T-helper 2 cell treated with Interferon-gamma antibody and Interleukin-4, amounts not matched to agents 5 μg/mL and 100 μg/mL, for 36 hours (primary cell): ENCODE measurements around the gene CA4.

Source experiments
- DNase-seq: peaks from one replicate; pipeline ENCODE4 v3.0.0; 2021; ENCODE audit warnings: low spot score
- H3K27ac Mint-ChIP-seq: one replicate; pipeline ENCODE4 v1.8.0; 2021; ENCODE audit warnings: mild to moderate bottlenecking, mixed read lengths
- H3K27me3 Mint-ChIP-seq: one replicate; pipeline ENCODE4 v1.8.0; 2021; ENCODE audit warnings: low read depth, mixed read lengths
- H3K36me3 Mint-ChIP-seq: one replicate; pipeline ENCODE4 v1.8.0; 2021; ENCODE audit warnings: low read depth, mixed read lengths
- H3K4me1 Mint-ChIP-seq: one replicate; pipeline ENCODE4 v1.8.0; 2021; ENCODE audit warnings: low read depth, mixed read lengths
- H3K4me3 Mint-ChIP-seq: one replicate; pipeline ENCODE4 v1.8.0; 2022; ENCODE audit warnings: mild to moderate bottlenecking, moderate library complexity, mixed read lengths
- H3K9me3 Mint-ChIP-seq: one replicate; pipeline ENCODE4 v1.8.0; 2021; ENCODE audit warnings: mixed read lengths

Gene CA4

GRCh38 chr17:60139438-60140285 lies 10.1 kb upstream of the CA4 start:
- no peaks in the 10 kb centered on the region for H3K9me3 Mint-ChIP-seq
- peak; percentile 67 for DNase-seq
- H3K27ac Mint-ChIP-seq, result no peak overlapping the region
- no peak overlapping the region for H3K4me3 Mint-ChIP-seq
- peaks cover 30% of the 10 kb centered on the region for H3K4me1 Mint-ChIP-seq
- peaks cover 81% of the 10 kb centered on the region for H3K27me3 Mint-ChIP-seq
- H3K36me3 Mint-ChIP-seq, result no peaks in the 10 kb centered on the region

DNA sequence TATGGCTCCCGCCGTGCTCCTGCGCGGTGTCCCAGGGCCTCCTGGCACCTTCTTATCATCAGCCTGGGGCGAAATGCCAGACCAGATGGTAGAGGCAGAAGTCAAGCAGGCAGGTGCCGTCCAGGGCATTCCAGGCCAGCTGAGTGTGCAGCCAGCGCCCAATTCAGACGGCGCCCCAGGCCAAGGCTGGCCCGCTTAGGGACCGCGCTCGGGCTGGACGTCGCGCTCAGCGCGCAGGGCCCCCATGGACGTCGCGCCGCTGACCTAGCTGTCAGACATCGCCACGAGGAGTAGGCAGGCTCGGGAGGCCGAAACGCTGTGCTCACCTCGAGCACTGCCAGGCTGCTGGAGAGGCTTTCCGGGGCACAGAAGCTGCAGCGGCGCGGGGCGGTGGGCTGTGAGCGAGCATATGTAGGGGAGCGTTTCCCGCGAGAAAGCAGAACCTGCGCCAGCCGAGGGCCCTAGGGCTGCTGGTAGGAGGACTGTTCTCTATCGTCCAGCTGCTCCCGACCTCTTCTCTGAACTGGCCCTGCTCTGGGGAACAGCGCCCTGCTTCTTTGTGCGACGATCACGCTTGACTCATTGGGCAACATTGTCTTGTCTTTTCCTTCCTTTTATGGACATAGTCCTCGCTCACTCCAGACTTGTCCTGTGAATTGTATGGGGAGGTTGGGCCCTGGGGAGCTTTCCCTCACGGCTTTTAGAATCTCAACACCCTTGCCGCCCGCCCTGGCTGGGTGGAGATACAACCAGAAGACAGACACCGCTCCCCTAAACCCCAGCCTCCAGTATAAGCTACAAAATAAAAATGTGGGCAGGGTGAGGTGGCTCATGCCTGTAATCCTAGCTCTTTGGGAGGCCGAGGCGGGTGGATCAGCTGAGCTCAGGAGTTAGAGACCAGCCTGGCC lies 8.4 kb upstream of the CA4 start:
- no peak overlapping the region for H3K27ac Mint-ChIP-seq
- no peaks in the 10 kb centered on the region for H3K36me3 Mint-ChIP-seq
- H3K27me3 Mint-ChIP-seq, result peaks cover 90% of the 10 kb centered on the region
- H3K4me3 Mint-ChIP-seq, result no peak overlapping the region
- no peaks in the 10 kb centered on the region for H3K9me3 Mint-ChIP-seq
- no peak for DNase-seq
- peaks cover 18% of the 10 kb centered on the region for H3K4me1 Mint-ChIP-seq

GRCh38 chr17:60142872-60143499 lies 6.8 kb upstream of the CA4 start:
- peaks cover 96% of the 10 kb centered on the region for H3K27me3 Mint-ChIP-seq
- H3K9me3 Mint-ChIP-seq, result no peaks in the 10 kb centered on the region
- DNase-seq, result peak; percentile 68
- H3K27ac Mint-ChIP-seq, result no peak overlapping the region
- H3K4me1 Mint-ChIP-seq, result peaks cover 18% of the 10 kb centered on the region
- H3K4me3 Mint-ChIP-seq, result no peak overlapping the region
- H3K36me3 Mint-ChIP-seq, result no peaks in the 10 kb centered on the region

GRCh38 chr17:60145006-60145935 lies 4.5 kb upstream of the CA4 start:
- Mint-ChIP-seq H3K9me3 (no peaks in the 10 kb centered on the region), H3K4me1 (peaks cover 17% of the 10 kb centered on the region), H3K27me3 (peaks cover 91% of the 10 kb centered on the region), H3K36me3 (no peaks in the 10 kb centered on the region), H3K4me3 (no peak overlapping the region), H3K27ac (no peak overlapping the region)
- DNase-seq, result no peak

GRCh38 chr17:60146206-60146605 lies 3.6 kb upstream of the CA4 start:
- Mint-ChIP-seq H3K27me3 (peaks cover 89% of the 10 kb centered on the region), H3K4me3 (no peak overlapping the region), H3K36me3 (no peaks in the 10 kb centered on the region), H3K9me3 (no peaks in the 10 kb centered on the region), H3K4me1 (peaks cover 19% of the 10 kb centered on the region), H3K27ac (no peak overlapping the region)
- no peak for DNase-seq

GRCh38 chr17:60147553-60148223 lies 2.1 kb upstream of the CA4 start:
- Mint-ChIP-seq H3K4me1 (peaks cover 20% of the 10 kb centered on the region), H3K4me3 (no peak overlapping the region), H3K36me3 (no peaks in the 10 kb centered on the region), H3K27ac (no peak overlapping the region), H3K9me3 (no peaks in the 10 kb centered on the region), H3K27me3 (peaks cover 87% of the 10 kb centered on the region)
- DNase-seq, result no peak

DNA sequence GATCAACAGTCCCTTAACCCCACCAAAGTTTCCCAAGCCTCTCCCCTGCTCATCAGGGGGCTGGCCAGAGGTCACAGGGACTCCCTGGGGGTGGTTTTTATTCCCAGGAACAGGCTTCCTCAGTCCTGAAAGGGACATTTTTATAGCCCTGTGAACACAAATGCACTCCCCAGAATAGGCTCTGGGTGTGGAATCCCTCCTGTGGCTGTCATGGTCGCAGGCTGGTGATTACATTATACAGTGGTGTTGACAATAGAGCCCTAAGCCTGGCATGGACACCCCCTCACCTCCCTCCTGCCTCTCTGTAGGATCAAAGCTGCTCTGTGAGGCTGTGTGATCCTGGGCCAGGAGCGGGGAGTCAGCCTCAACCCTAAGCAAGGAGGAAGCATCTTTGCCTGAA lies 1.4 kb upstream of the CA4 start:
- no peak for DNase-seq
- Mint-ChIP-seq H3K9me3 (no peaks in the 10 kb centered on the region), H3K4me1 (peaks cover 14% of the 10 kb centered on the region), H3K4me3 (no peak overlapping the region), H3K27ac (no peak overlapping the region), H3K36me3 (no peaks in the 10 kb centered on the region), H3K27me3 (peaks cover 86% of the 10 kb centered on the region)

DNA sequence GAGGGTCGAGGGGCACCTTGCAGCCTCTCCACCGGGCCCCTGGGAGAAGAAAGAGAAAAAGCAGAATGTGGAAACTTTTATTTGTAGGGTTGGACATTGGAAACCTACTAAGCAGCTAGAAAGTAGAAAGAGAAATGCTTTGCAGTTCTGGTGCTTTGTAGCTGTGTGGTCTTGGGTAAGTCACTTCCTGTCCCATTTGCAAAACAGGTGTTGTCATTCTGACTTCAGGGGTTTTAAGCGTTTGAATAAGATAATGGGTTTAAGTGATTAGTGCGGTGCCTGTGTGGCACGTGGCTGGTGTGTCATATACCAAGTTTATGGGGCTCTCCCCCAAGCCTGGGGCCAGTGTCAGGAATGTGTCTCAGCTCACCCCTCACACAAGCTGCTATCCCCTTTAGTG lies 1.6 kb downstream of the CA4 start:
- peaks cover 64% of the 10 kb centered on the region for H3K27me3 Mint-ChIP-seq
- H3K4me1 Mint-ChIP-seq, result peaks cover 12% of the 10 kb centered on the region
- no peaks in the 10 kb centered on the region for H3K36me3 Mint-ChIP-seq
- H3K9me3 Mint-ChIP-seq, result no peaks in the 10 kb centered on the region
- peak overlapping the region; percentile 40 for H3K4me3 Mint-ChIP-seq
- no peak overlapping the region for H3K27ac Mint-ChIP-seq
- DNase-seq, result no peak

- DNase-seq, result no peak
- H3K9me3 Mint-ChIP-seq, result no peaks in the 10 kb centered on the region
- no peak overlapping the region for H3K27ac Mint-ChIP-seq
- H3K27me3 Mint-ChIP-seq, result peaks cover 42% of the 10 kb centered on the region
- no peaks in the 10 kb centered on the region for H3K36me3 Mint-ChIP-seq
- H3K4me3 Mint-ChIP-seq, result no peak overlapping the region
- H3K4me1 Mint-ChIP-seq, result peaks cover 12% of the 10 kb centered on the region
Observed at GRCh38 chr17:60153606-60154390, 4.0 kb downstream of the CA4 start.

- Mint-ChIP-seq H3K27me3 (peaks cover 34% of the 10 kb centered on the region), H3K36me3 (no peaks in the 10 kb centered on the region), H3K9me3 (no peaks in the 10 kb centered on the region), H3K27ac (no peak overlapping the region), H3K4me3 (no peak overlapping the region), H3K4me1 (peaks cover 10% of the 10 kb centered on the region)
- no peak for DNase-seq
Observed at GRCh38 chr17:60154616-60155426, 5.0 kb downstream of the CA4 start.

DNA sequence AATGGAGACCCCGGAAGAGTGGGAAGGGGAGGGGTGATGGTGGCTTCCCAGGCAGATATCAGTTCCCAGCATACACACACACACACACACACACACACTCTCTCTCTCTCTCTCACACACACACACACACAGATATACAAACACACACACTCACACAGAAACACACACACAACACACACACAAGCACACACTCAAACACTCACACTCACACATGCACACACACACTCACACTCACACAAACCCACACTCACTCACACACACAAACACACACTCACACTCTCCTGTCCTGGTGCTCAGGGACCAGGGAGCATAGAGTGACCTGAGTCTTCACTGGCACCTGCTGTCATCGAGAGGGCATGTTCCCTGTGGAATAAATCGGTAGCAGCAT lies 5.6 kb downstream of the CA4 start:
- no peak for DNase-seq
- peaks cover 32% of the 10 kb centered on the region for H3K27me3 Mint-ChIP-seq
- H3K9me3 Mint-ChIP-seq, result no peaks in the 10 kb centered on the region
- H3K36me3 Mint-ChIP-seq, result no peaks in the 10 kb centered on the region
- H3K4me1 Mint-ChIP-seq, result peaks cover 10% of the 10 kb centered on the region
- H3K27ac Mint-ChIP-seq, result no peak overlapping the region
- H3K4me3 Mint-ChIP-seq, result no peak overlapping the region

DNA sequence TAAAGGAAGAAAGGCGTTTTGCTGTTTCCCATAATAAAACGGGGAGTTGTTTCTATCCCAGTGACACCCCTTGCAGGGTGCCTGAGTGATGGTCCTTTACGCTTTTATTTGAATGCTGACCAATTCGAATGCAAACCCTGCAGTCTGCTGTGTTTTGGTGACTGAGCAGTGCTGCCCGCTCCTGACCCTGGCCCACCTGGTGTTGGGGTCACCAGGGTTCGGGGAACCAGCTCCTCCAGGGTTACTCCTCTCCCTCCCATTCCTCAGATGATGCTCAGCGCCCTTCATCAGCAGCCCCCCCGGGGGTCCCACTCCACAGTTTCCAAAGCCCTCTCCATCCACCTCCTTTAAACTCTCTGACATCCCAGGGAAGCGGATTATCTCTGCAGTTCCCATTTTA lies 6.0 kb downstream of the CA4 start:
- H3K36me3 Mint-ChIP-seq, result no peaks in the 10 kb centered on the region
- peaks cover 8% of the 10 kb centered on the region for H3K4me1 Mint-ChIP-seq
- DNase-seq, result no peak
- no peak overlapping the region for H3K27ac Mint-ChIP-seq
- no peaks in the 10 kb centered on the region for H3K9me3 Mint-ChIP-seq
- no peak overlapping the region for H3K4me3 Mint-ChIP-seq
- peaks cover 28% of the 10 kb centered on the region for H3K27me3 Mint-ChIP-seq
